Gastrocnemius medialis (tissue), 4 donors: ENCODE data around the gene ABCC8.

Source experiments
- POLR2A ChIP-seq, 2 donors: fragments of 450-650 bp; IDR thresholded peaks; one replicate each; pipeline ENCODE4 v1.6.1; 2017; ENCODE audit warnings: antibody characterized with exemption in 2 of 2, mild to moderate bottlenecking in 2 of 2, moderate library complexity in 2 of 2
- TF ChIP-seq, protein P1 (sequence below), 5 experiments: fragments of 450-650 bp in 3 of 5; fragments of 200-600 bp in 2 of 5; sonication (generic) in 2 of 5; IDR thresholded peaks in 4 of 5; conservative IDR thresholded peaks in 1 of 5; 1 replicate in 4 of 5; 2 replicates in 1 of 5; pipeline ENCODE4 v1.5.1; 2016 to 2019; ENCODE audit warnings: antibody characterized with exemption in 5 of 5, mild to moderate bottlenecking in 3 of 5, moderate library complexity in 3 of 5

- TF ChIP-seq POLR2A (IDR thresholded peaks at IDR 0.05) = no peak
- TF ChIP-seq, protein P1, sequence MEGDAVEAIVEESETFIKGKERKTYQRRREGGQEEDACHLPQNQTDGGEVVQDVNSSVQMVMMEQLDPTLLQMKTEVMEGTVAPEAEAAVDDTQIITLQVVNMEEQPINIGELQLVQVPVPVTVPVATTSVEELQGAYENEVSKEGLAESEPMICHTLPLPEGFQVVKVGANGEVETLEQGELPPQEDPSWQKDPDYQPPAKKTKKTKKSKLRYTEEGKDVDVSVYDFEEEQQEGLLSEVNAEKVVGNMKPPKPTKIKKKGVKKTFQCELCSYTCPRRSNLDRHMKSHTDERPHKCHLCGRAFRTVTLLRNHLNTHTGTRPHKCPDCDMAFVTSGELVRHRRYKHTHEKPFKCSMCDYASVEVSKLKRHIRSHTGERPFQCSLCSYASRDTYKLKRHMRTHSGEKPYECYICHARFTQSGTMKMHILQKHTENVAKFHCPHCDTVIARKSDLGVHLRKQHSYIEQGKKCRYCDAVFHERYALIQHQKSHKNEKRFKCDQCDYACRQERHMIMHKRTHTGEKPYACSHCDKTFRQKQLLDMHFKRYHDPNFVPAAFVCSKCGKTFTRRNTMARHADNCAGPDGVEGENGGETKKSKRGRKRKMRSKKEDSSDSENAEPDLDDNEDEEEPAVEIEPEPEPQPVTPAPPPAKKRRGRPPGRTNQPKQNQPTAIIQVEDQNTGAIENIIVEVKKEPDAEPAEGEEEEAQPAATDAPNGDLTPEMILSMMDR (IDR thresholded peaks at IDR 0.05 in 4 of 5, conservative IDR thresholded peaks at IDR 0.05 in 1 of 5) = no peak
Measured at GRCh38 chr11:17477084-17477333, 364 bp upstream of the ABCC8 start.
